Panc1 (cell line): ENCODE results near the gene NR3C1.

Experiments used
- CTCF ChIP-seq: fragments of 450-650 bp; IDR thresholded peaks from 2 replicates; pipeline ENCODE4 v1.5.1; 2017; ENCODE audit warnings: mild to moderate bottlenecking
- POLR2AphosphoS5 ChIP-seq: IDR thresholded peaks from 2 replicates; pipeline ENCODE4 v1.6.1; 2012; ENCODE audit warnings: mild to moderate bottlenecking, low read depth, low read length, moderate library complexity
- REST ChIP-seq, 2 experiments: IDR thresholded peaks; 2 replicates each; pipeline ENCODE4 v1.6.1; 2011 to 2012; ENCODE audit warnings: low read depth in 2 of 2, control low read depth in 1 of 2, low read length in 1 of 2, mild to moderate bottlenecking in 1 of 2, moderate library complexity in 1 of 2; ENCODE audit not compliant: insufficient read depth in 1 of 2
- SIN3A ChIP-seq: IDR thresholded peaks from 2 replicates; pipeline ENCODE4 v1.6.1; 2012; ENCODE audit warnings: low read depth, mild to moderate bottlenecking, low read length, moderate library complexity, borderline replicate concordance; ENCODE audit not compliant: insufficient read depth
- TCF7L2 ChIP-seq: IDR thresholded peaks from 2 replicates; pipeline ENCODE4 v1.6.1; 2011; ENCODE audit warnings: mild to moderate bottlenecking, low read depth, low read length, inconsistent platforms

GRCh38 chr5:143370440-143370839 is 33.0 kb downstream of the NR3C1 start:
- TF ChIP-seq CTCF (no peak), POLR2AphosphoS5 (no peak), SIN3A (no peak), REST (IDR thresholded peaks at IDR 0.05; ENCODE audit: insufficient read depth in 1 of 2, low read depth in 2 of 2, low read length in 1 of 2) (no peak), TCF7L2 (no peak)
